Kidney (tissue), 14 donors: ENCODE measurements around the gene SUMF1. TPM values are rescaled to one million over a fixed set of nuclear protein-coding genes. Genes with fewer than 3 reads are reported as not detected.

Experiments used
- DNase-seq, 5 donors: peaks; one replicate each; pipeline ENCODE4 v3.0.0-alpha.2; 2013 to 2020
- FAIRE-seq: peaks from 2 replicates; lab custom pipeline; 2012; peaks lifted over from hg19 to GRCh38; lab: Jason Lieb, UNC
- H3K27ac ChIP-seq, 2 donors: one replicate each; pipeline ENCODE4 v1.7.0; 2013; ENCODE audit warnings: low read depth in 2 of 2, low read length in 2 of 2, inconsistent platforms in 1 of 2
- H3K27me3 ChIP-seq: one replicate; pipeline ENCODE4 v1.7.1; 2013; ENCODE audit warnings: low read length, inconsistent platforms; ENCODE audit not compliant: control insufficient read depth, insufficient read depth
- H3K36me3 ChIP-seq, 3 donors: one replicate each; pipeline versions ENCODE4 v1.7.0 to v1.7.1; 2013; ENCODE audit warnings: low read length in 3 of 3, control low read depth in 1 of 3, inconsistent platforms in 1 of 3; ENCODE audit not compliant: insufficient read depth in 3 of 3, control insufficient read depth in 2 of 3
- H3K4me1 ChIP-seq, 3 donors: one replicate each; pipeline versions ENCODE4 v1.7.0 to v1.7.1; 2013; ENCODE audit warnings: low read length in 3 of 3, inconsistent platforms in 1 of 3, low read depth in 1 of 3; ENCODE audit not compliant: control insufficient read depth in 2 of 3, insufficient read depth in 2 of 3
- H3K4me3 ChIP-seq, 3 donors: one replicate each; pipeline versions ENCODE4 v1.7.0 to v1.8.1; 2013; ENCODE audit warnings: low read length in 3 of 3, control low read depth in 1 of 3, inconsistent platforms in 1 of 3
- H3K9ac ChIP-seq, 3 donors: one replicate each; pipeline versions ENCODE4 v1.7.0 to v1.7.1; 2013; ENCODE audit warnings: low read length in 3 of 3, control low read depth in 1 of 3, inconsistent platforms in 1 of 3
- H3K9me3 ChIP-seq, 3 donors: one replicate each; pipeline versions ENCODE4 v1.7.0 to v1.7.1; 2013; ENCODE audit warnings: low read length in 3 of 3, control low read depth in 1 of 3, inconsistent platforms in 1 of 3; ENCODE audit not compliant: control insufficient read depth in 2 of 3, insufficient read depth in 1 of 3
- CTCF ChIP-seq: IDR thresholded peaks from 3 replicates; pipeline ENCODE4 v1.5.1; 2012; ENCODE audit warnings: mild to moderate bottlenecking, moderate library complexity, borderline replicate concordance; ENCODE audit not compliant: insufficient read depth; ENCODE audit errors: extremely low read depth
- intact Hi-C: fragments of 100-400 bp; cut with DNase I; formaldehyde crosslinking; loops from one replicate; pipeline ENCODE4 v1.11.1; 2022
- polyA plus RNA-seq: library from polyadenylated mRNA; stranded (reverse); fragments of 350-450 nt; fragmentation: Illumina TruSeq; extraction: RNeasy Lipid Tissue Mini Kit (QIAGEN cat#74804); gene quantifications from one replicate; pipeline ENCODE4 v1.2.3, GENCODE V29; 2014; ENCODE audit warnings: low read depth, low replicate concordance; ENCODE audit not compliant: insufficient read depth
- total RNA-seq: library from RNA; stranded (reverse); fragmentation: NEBNext Ultra II Directional; extraction: Animal tissue kit (Norgen Biotek cat#: 25700); gene quantifications from one replicate; pipeline ENCODE4 v1.2.1, GENCODE V29; 2021
- donor health status: control.
- donor health status: control.
- donor health status: control.
- donor health status: control.
- donor health status: control.
- donor health status: DM: yes; HTN: yes; CAD: no.
- donor health status: Normal renal cell carcinoma (clear cell type).

Gene SUMF1
- total and polyA plus RNA-seq, 2 donors from 2014 or later = 50.1 to 50.6 TPM

- DNase-seq (no peak), FAIRE-seq (no peak)
- H3K9ac ChIP-seq = no peak overlapping the region
- H3K4me3 ChIP-seq = no peak overlapping the region
- no peak overlapping the region for H3K27ac ChIP-seq
- no peak for TF ChIP-seq CTCF
- no peaks in the 10 kb centered on the region for H3K27me3 ChIP-seq
- H3K9me3 ChIP-seq = no peaks in the 10 kb centered on the region
- H3K4me1 ChIP-seq = no peaks in the 10 kb centered on the region
- peaks cover 0 to 6% (median 0%) of the 10 kb centered on the region in 3 donors for H3K36me3 ChIP-seq
- intact Hi-C loops = no loop called here
These were observed 65.6 kb downstream of the SUMF1 start for GRCh38 chr3:4401441-4401840.

- Histone ChIP-seq H3K9ac (no peak overlapping the region), H3K9me3 (no peaks in the 10 kb centered on the region), H3K4me3 (no peak overlapping the region), H3K27ac (no peak overlapping the region), H3K4me1 (no peaks in the 10 kb centered on the region), H3K36me3 (peaks cover 0 to 6% (median 0%) of the 10 kb centered on the region in 3 donors), H3K27me3 (no peaks in the 10 kb centered on the region)
- FAIRE-seq (no peak), DNase-seq (no peak)
- no peak for TF ChIP-seq CTCF
- intact Hi-C loops = no loop called here
These were observed 67.6 kb downstream of the SUMF1 start for GRCh38 chr3:4399476-4399875.

GRCh38 chr3:4398941-4399245 lies 68.2 kb downstream of the SUMF1 start:
- FAIRE-seq = no peak

More at GRCh38 chr3:4398941-4399245, 68.2 kb downstream of the SUMF1 start:
- intact Hi-C loops = no loop called here
- peak in 3 of 5 donors; percentile 29 to 76 (median 43) for DNase-seq
- no peaks in the 10 kb centered on the region for H3K9me3 ChIP-seq
- H3K4me3 ChIP-seq = no peak overlapping the region
- H3K9ac ChIP-seq = no peak overlapping the region
- H3K27me3 ChIP-seq = no peaks in the 10 kb centered on the region
- no peak overlapping the region for H3K27ac ChIP-seq
- no peak for TF ChIP-seq CTCF
- no peaks in the 10 kb centered on the region for H3K4me1 ChIP-seq
- peaks cover 0 to 5% (median 0%) of the 10 kb centered on the region in 3 donors for H3K36me3 ChIP-seq
